ENCODE measurements around the gene GSTM4.
"Not testable (repeated sequence)": the region's sequence is repeated elsewhere in the genome, so short reads cannot be mapped to it uniquely, and the experiment has no call there.

GSTM4 gene

GRCh38 chr1:109695138-109695537 lies 39.2 kb downstream of the GSTM4 start:
- DNase-seq = not testable (repeated sequence)

- DNase-seq = no peak
Observed at GRCh38 chr1:109697066-109697465, 41.2 kb downstream of the GSTM4 start.

GRCh38 chr1:109697861-109698260 lies 42.0 kb downstream of the GSTM4 start:
- not testable (repeated sequence) for DNase-seq

- not testable (repeated sequence) for DNase-seq
Observed at GRCh38 chr1:109702940-109703339, 47.0 kb downstream of the GSTM4 start.

GRCh38 chr1:109704173-109704572 lies 48.3 kb downstream of the GSTM4 start:
- no peak for DNase-seq

GRCh38 chr1:109705411-109705810 lies 49.5 kb downstream of the GSTM4 start:
- no peak for DNase-seq

- DNase-seq = not testable (repeated sequence)
Observed at GRCh38 chr1:109708949-109709348, 53.0 kb downstream of the GSTM4 start.

- not testable (repeated sequence) for DNase-seq
Observed at GRCh38 chr1:109709822-109710221, 53.9 kb downstream of the GSTM4 start.

Measured in nucleus accumbens (tissue), 56 donors.